Dermis lymphatic vessel endothelial cell (primary cell): ENCODE results near the gene ZNRF2. TPM values are rescaled to one million over a fixed set of nuclear protein-coding genes. Genes with fewer than 3 reads are reported as not detected.

Experiments used
- total RNA-seq: library from RNA; depleted of rRNA; stranded (reverse); fragments of >200 nt; gene quantifications from 2 replicates; pipeline ENCODE4 v1.2.1, GENCODE V29; 2014

The ZNRF2 gene
- 7.2 and 7.6 TPM in 2 replicates for total RNA-seq

GRCh38 chr7:30284298-30285066 lies at the start of gene ZNRF2:
Gene ZNRF2 (plus strand): TSS chr7:30284597. CDS start chr7:30285358, 761 bp downstream.

Other genes starting within 250 kb of the ZNRF2 start
- 18.1 and 33.5 TPM in 2 replicates for gene MTURN, start 149.6 kb upstream of the ZNRF2 start, total RNA-seq
- gene NOD1, start 194.2 kb downstream of the ZNRF2 start, total RNA-seq = 20.4 and 22.4 TPM in 2 replicates
- 22.3 and 32.1 TPM in 2 replicates for gene GGCT, start 220.2 kb downstream of the ZNRF2 start, total RNA-seq